Hepatocyte (in vitro differentiated cells): ENCODE measurements around the gene RAB4B. TPM values are rescaled to one million over a fixed set of nuclear protein-coding genes. Genes with fewer than 3 reads are reported as not detected.
"Not testable (repeated sequence)": the region's sequence is repeated elsewhere in the genome, so short reads cannot be mapped to it uniquely, and the experiment has no call there.

ENCODE experiments used
- DNase-seq: peaks from one replicate; pipeline ENCODE4 v3.0.0-alpha.2; 2016; ENCODE audit warnings: low spot score
- H2AFZ ChIP-seq: fragments of 200-600 bp; sonication (generic); 2 replicates; pipeline ENCODE4 v1.6.0; 2016; ENCODE audit warnings: antibody characterized with exemption, mild to moderate bottlenecking
- H3K27ac ChIP-seq: fragments of 200-600 bp; sonication (generic); 2 replicates; pipeline ENCODE4 v1.5.1; 2016; ENCODE audit warnings: mild to moderate bottlenecking
- H3K27me3 ChIP-seq: fragments of 200-600 bp; sonication (generic); 2 replicates; pipeline ENCODE4 v1.6.1; 2016
- H3K36me3 ChIP-seq: fragments of 200-600 bp; sonication (generic); replicated peaks from 2 replicates; pipeline ENCODE4 v1.5.1; 2016; ENCODE audit warnings: low read depth; ENCODE audit not compliant: insufficient read depth
- H3K4me1 ChIP-seq: fragments of 200-600 bp; sonication (generic); 2 replicates; pipeline ENCODE4 v1.5.1; 2016; ENCODE audit warnings: mild to moderate bottlenecking, moderate library complexity; ENCODE audit not compliant: insufficient read depth
- H3K4me2 ChIP-seq: fragments of 200-600 bp; sonication (generic); 2 replicates; pipeline ENCODE4 v1.6.0; 2016
- H3K4me3 ChIP-seq: fragments of 200-600 bp; sonication (generic); 2 replicates; pipeline ENCODE4 v1.5.1; 2016; ENCODE audit warnings: mild to moderate bottlenecking
- H3K79me2 ChIP-seq: fragments of 200-600 bp; sonication (generic); 2 replicates; pipeline ENCODE4 v1.6.0; 2017; ENCODE audit warnings: mild to moderate bottlenecking
- H3K9me2 ChIP-seq: fragments of 200-600 bp; sonication (generic); replicated peaks from 2 replicates; pipeline ENCODE4 v1.6.0; 2017; ENCODE audit warnings: mild to moderate bottlenecking; ENCODE audit not compliant: insufficient read depth
- H3K9me3 ChIP-seq: fragments of 200-600 bp; sonication (generic); 2 replicates; pipeline ENCODE4 v1.5.1; 2016; ENCODE audit warnings: low read depth, mild to moderate bottlenecking
- H4K20me1 ChIP-seq: fragments of 200-600 bp; sonication (generic); 2 replicates; pipeline ENCODE4 v1.6.0; 2016; ENCODE audit warnings: mild to moderate bottlenecking; ENCODE audit not compliant: insufficient read depth, poor library complexity, severe bottlenecking
- CTCF ChIP-seq: fragments of 200-600 bp; sonication (generic); IDR thresholded peaks from 2 replicates; pipeline ENCODE4 v1.5.1; 2016; ENCODE audit warnings: antibody characterized with exemption, mild to moderate bottlenecking; ENCODE audit not compliant: poor library complexity
- EZH2 ChIP-seq: fragments of 200-600 bp; sonication (generic); IDR thresholded peaks from 2 replicates; pipeline ENCODE4 v1.6.1; 2016; ENCODE audit warnings: antibody characterized with exemption, mild to moderate bottlenecking, borderline replicate concordance
- EZH2phosphoT487 ChIP-seq: fragments of 200-600 bp; sonication (generic); IDR thresholded peaks from one replicate; pipeline ENCODE4 v1.6.1; 2018; ENCODE audit warnings: antibody characterized with exemption, mild to moderate bottlenecking, low read depth, moderate library complexity; ENCODE audit not compliant: unreplicated experiment, severe bottlenecking
- WGBS: methylation state at CpG from one replicate; pipeline ENCODE4 v1.1.6; 2016; ENCODE audit warnings: low lambda C conversion rate; ENCODE audit errors: missing lambda C conversion rate; 5-methylcytosine and 5-hydroxymethylcytosine counted together
- polyA plus RNA-seq: library from polyadenylated mRNA; unstranded; fragments of >200 nt; fragmentation: Nextera tagmentation; extraction: Ambion mirVana; gene quantifications from 2 replicates; pipeline ENCODE4 v1.2.1, GENCODE V29; 2016
- total RNA-seq: library from RNA; depleted of rRNA; stranded (reverse); fragments of >200 nt; gene quantifications from 2 replicates; pipeline ENCODE4 v1.2.3, GENCODE V29; 2014

The RAB4B gene
- total and polyA plus RNA-seq, 2 experiments from 2014 or later = 20.2 to 49.3 TPM

GRCh38 chr19:40825460-40826095, 47.5 kb downstream of the RAB4B start:
- H3K27ac ChIP-seq, DNase-seq, H3K9me3 ChIP-seq, H3K79me2 ChIP-seq, H3K4me3 ChIP-seq, H3K9me2 ChIP-seq, H2AFZ ChIP-seq, H3K4me2 ChIP-seq, H3K36me3 ChIP-seq, H4K20me1 ChIP-seq, H3K27me3 ChIP-seq: not testable (repeated sequence)
- WGBS = 98% methylated on average over 6 of the region's 6 CpGs
- H3K4me1 ChIP-seq = peaks cover 26% of the 10 kb centered on the region

GRCh38 chr19:40826312-40826698, 48.3 kb downstream of the RAB4B start:
- not testable (repeated sequence) for H3K27ac ChIP-seq, H3K9me3 ChIP-seq, DNase-seq, H3K27me3 ChIP-seq, H3K79me2 ChIP-seq, H3K4me2 ChIP-seq, H2AFZ ChIP-seq, H3K36me3 ChIP-seq, H3K9me2 ChIP-seq, H4K20me1 ChIP-seq, H3K4me3 ChIP-seq
- WGBS = 86% methylated on average over 5 of the region's 14 CpGs
- H3K4me1 ChIP-seq = peaks cover 29% of the 10 kb centered on the region

- not testable (repeated sequence) for H3K4me2 ChIP-seq, H2AFZ ChIP-seq, H3K9me2 ChIP-seq, H3K79me2 ChIP-seq, H3K27ac ChIP-seq, DNase-seq, H3K36me3 ChIP-seq, H4K20me1 ChIP-seq, H3K27me3 ChIP-seq, H3K4me3 ChIP-seq, H3K9me3 ChIP-seq
- WGBS = 87% methylated on average over 29 of the region's 29 CpGs
- peaks cover 33% of the 10 kb centered on the region for H3K4me1 ChIP-seq
Observed at GRCh38 chr19:40826699-40827385, 48.8 kb downstream of the RAB4B start.

GRCh38 chr19:40827386-40828247, 49.6 kb downstream of the RAB4B start:
- Histone ChIP-seq H3K4me3 (no peak overlapping the region), H3K79me2 (no peaks in the 10 kb centered on the region), H3K9me3 (no peaks in the 10 kb centered on the region), H3K27ac (no peak overlapping the region), H3K36me3 (no peaks in the 10 kb centered on the region), H3K9me2 (no peaks in the 10 kb centered on the region), H4K20me1 (no peaks in the 10 kb centered on the region), H3K4me1 (peaks cover 32% of the 10 kb centered on the region), H3K4me2 (no peak overlapping the region), H2AFZ (no peak overlapping the region), H3K27me3 (no peaks in the 10 kb centered on the region)
- 98% methylated on average over 22 of the region's 22 CpGs for WGBS
- no peak for DNase-seq
- TF ChIP-seq EZH2 (no peak), EZH2phosphoT487 (no peak), CTCF (no peak)

GRCh38 chr19:40829205-40829604, 51.2 kb downstream of the RAB4B start:
- no peak for DNase-seq
- Histone ChIP-seq H3K79me2 (no peaks in the 10 kb centered on the region), H3K9me2 (no peaks in the 10 kb centered on the region), H4K20me1 (no peaks in the 10 kb centered on the region), H3K9me3 (no peaks in the 10 kb centered on the region), H2AFZ (no peak overlapping the region), H3K4me2 (no peak overlapping the region), H3K27ac (no peak overlapping the region), H3K4me1 (peaks cover 23% of the 10 kb centered on the region), H3K27me3 (no peaks in the 10 kb centered on the region), H3K4me3 (no peak overlapping the region), H3K36me3 (no peaks in the 10 kb centered on the region)
- no peak for TF ChIP-seq EZH2
- no peak for TF ChIP-seq CTCF
- no peak for TF ChIP-seq EZH2phosphoT487

- WGBS = 93% methylated on average over 16 of the region's 16 CpGs
Observed at GRCh38 chr19:40830741-40831140, 52.7 kb downstream of the RAB4B start.

More at GRCh38 chr19:40830741-40831140, 52.7 kb downstream of the RAB4B start:
- not testable (repeated sequence) for H3K36me3 ChIP-seq, H3K79me2 ChIP-seq, H3K4me3 ChIP-seq, H3K9me2 ChIP-seq, DNase-seq, H3K9me3 ChIP-seq, H2AFZ ChIP-seq, H3K4me2 ChIP-seq, H3K27me3 ChIP-seq, H4K20me1 ChIP-seq
- Histone ChIP-seq H3K27ac (peak overlapping the region; percentile 92), H3K4me1 (peaks cover 19% of the 10 kb centered on the region)
